GM10248 (cell line): ENCODE data around the gene SHANK1.
"Not testable (repeated sequence)": the region's sequence is repeated elsewhere in the genome, so short reads cannot be mapped to it uniquely, and the experiment has no call there.

Experiments used
- CTCF ChIA-PET: fragments of 300-600 bp; sonication (Branson Sonifier 250); formaldehyde crosslinking; extraction: SDS; loops from one replicate; lab custom pipeline; 2021; ENCODE audit warnings: antibody characterized with exemption; lab: Yijun Ruan, JAX
- POLR2A ChIA-PET: fragments of 350-650 bp; sonication (Branson Sonifier 250); formaldehyde crosslinking; extraction: SDS; loops from one replicate; lab custom pipeline; 2020; ENCODE audit warnings: antibody characterized with exemption; lab: Yijun Ruan, JAX
- DNase-seq: peaks from one replicate; pipeline ENCODE4 v3.0.0; 2012; ENCODE audit errors: extremely low spot score
- TF ChIP-seq, protein P1 (sequence below): IDR thresholded peaks from 2 replicates; pipeline ENCODE4 v1.5.1; 2012; ENCODE audit warnings: mild to moderate bottlenecking, low read depth; ENCODE audit errors: extremely low read depth, missing control alignments, control extremely low read depth

Gene SHANK1

DNA sequence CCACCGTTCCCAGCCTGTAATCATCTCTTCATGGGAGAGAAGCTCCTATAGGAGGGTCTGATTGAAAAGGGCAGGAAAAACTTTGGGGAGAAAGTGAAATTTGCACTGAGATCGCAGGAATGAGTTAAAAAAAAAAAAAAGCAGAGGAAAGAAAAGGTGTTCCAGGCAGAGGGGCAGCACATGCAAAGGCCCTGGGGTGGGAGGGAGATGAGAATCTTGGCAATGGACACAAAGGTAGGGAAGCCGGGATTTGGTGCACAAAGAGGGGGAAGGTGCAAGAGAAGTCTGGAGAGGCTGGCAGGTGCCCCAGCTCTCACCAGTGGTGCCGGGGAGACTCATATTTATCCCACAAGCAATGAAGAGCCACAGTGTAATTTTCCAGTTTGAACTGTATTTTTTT lies 34.3 kb upstream of the SHANK1 start:
- TF ChIP-seq, protein P1, sequence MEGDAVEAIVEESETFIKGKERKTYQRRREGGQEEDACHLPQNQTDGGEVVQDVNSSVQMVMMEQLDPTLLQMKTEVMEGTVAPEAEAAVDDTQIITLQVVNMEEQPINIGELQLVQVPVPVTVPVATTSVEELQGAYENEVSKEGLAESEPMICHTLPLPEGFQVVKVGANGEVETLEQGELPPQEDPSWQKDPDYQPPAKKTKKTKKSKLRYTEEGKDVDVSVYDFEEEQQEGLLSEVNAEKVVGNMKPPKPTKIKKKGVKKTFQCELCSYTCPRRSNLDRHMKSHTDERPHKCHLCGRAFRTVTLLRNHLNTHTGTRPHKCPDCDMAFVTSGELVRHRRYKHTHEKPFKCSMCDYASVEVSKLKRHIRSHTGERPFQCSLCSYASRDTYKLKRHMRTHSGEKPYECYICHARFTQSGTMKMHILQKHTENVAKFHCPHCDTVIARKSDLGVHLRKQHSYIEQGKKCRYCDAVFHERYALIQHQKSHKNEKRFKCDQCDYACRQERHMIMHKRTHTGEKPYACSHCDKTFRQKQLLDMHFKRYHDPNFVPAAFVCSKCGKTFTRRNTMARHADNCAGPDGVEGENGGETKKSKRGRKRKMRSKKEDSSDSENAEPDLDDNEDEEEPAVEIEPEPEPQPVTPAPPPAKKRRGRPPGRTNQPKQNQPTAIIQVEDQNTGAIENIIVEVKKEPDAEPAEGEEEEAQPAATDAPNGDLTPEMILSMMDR = no peak
- ChIA-PET CTCF (interaction anchor here (1.2 kb wide), 1 partner anchor 216 kb away, joined by 3 read pairs; no protein-coding TSS in a partner anchor), POLR2A (interaction anchor here (0.7 kb wide), 1 partner anchor 132 kb away, joined by 4 read pairs; no protein-coding TSS in a partner anchor)
- no peak for DNase-seq

GRCh38 chr19:50750010-50750409 lies 30.4 kb upstream of the SHANK1 start:
- ChIA-PET CTCF (no interaction called here), POLR2A (no interaction called here)
- no peak for DNase-seq

GRCh38 chr19:50749490-50749889 lies 29.9 kb upstream of the SHANK1 start:
- TF ChIP-seq, protein P1 = no peak
- DNase-seq = no peak
- POLR2A ChIA-PET = no interaction called here
- CTCF ChIA-PET = no interaction called here

More at GRCh38 chr19:50750010-50750409, 30.4 kb upstream of the SHANK1 start:
- TF ChIP-seq, protein P1 = no peak

DNA sequence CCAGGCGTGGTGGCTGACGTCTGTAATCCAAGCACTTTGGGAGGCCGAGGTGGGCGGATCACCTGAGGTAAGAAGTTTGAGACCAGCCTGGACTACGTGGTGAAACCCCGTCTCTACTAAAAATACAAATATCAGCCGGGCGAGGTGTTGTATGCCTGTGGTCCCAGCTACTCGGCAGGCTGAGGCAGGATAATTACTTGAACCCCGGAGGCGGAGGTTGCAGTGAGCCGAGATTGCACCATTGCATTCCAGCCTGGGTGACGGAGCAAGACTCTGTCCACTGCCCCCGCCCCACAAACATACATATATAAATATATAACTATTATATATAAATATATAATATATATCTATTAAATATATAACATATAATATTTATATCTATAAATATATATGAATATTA lies 27.5 kb upstream of the SHANK1 start:
- POLR2A ChIA-PET, DNase-seq, CTCF ChIA-PET: not testable (repeated sequence)

- CTCF ChIA-PET = no interaction called here
- no peak for DNase-seq
- TF ChIP-seq, protein P1 = no peak
- POLR2A ChIA-PET = no interaction called here
These were observed 25.6 kb upstream of the SHANK1 start for GRCh38 chr19:50745221-50745620.

DNA sequence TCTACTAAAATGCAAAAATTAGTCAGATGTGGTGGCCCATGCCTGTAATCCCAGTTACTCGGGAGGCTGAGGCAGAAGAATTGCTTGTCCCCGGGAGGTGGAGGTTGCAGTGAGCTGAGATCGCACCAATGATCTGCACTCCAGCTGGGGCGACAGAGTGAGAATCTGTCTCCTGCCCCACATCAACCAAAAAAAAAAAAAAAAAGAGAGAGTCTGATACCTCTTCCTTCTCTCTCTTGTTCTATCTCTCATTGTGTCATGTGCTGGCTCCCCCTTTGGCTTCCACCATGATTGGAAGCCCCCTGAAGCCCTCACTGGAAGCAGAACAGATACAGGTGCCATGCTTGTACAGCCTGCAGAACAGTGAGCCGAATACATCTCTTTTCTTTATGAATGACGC lies 23.9 kb upstream of the SHANK1 start:
- no peak for DNase-seq
- TF ChIP-seq, protein P1 = no peak
- POLR2A ChIA-PET = no interaction called here
- CTCF ChIA-PET = no interaction called here

DNA sequence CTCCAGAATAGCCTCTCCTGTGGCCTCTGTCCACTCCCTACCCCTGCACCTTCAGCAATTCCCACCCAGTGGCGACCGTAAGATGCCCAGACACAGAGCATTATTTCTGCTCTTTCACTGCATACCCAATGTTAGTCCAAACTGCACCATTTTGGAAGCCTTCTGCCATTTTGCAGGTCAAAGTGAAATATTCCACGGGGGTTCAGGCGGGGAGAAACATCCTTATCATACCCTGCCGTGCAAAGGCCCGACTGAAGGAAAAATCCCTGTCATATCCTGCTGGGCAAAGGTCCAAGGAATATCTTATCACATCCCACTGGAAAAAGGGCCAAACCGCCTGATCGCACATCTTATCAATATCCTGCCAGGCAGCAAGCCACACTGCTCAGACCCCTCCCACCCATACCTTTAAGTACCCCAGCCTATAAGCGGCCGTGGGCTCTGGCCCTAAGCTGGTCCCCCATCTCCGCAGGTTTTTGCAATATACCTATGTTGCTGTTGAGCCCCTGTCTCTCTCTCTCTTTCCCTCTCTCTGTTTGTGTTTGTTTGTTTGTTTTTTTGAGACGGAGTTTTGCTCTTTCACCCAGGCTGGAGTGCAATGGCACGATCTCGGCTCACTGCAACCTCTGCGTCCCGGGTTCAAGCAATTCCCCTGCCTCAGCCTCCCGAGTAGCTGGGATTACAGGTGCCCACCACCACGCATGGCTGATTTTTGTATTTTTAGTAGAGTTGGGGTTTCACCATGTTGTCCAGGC lies 21.8 kb upstream of the SHANK1 start:
- CTCF ChIA-PET = no interaction called here

More for the DNA sequence above, 21.8 kb upstream of the SHANK1 start:
- no peak for DNase-seq
- TF ChIP-seq, protein P1 = no peak
- POLR2A ChIA-PET = interaction anchor here (0.7 kb wide), 1 partner anchor 152 kb away, joined by 5 read pairs; no protein-coding TSS in a partner anchor
